ENCODE data around the gene SPHK2.
"Not testable (repeated sequence)": the region's sequence is repeated elsewhere in the genome, so short reads cannot be mapped to it uniquely, and the experiment has no call there.

The SPHK2 gene

DNA sequence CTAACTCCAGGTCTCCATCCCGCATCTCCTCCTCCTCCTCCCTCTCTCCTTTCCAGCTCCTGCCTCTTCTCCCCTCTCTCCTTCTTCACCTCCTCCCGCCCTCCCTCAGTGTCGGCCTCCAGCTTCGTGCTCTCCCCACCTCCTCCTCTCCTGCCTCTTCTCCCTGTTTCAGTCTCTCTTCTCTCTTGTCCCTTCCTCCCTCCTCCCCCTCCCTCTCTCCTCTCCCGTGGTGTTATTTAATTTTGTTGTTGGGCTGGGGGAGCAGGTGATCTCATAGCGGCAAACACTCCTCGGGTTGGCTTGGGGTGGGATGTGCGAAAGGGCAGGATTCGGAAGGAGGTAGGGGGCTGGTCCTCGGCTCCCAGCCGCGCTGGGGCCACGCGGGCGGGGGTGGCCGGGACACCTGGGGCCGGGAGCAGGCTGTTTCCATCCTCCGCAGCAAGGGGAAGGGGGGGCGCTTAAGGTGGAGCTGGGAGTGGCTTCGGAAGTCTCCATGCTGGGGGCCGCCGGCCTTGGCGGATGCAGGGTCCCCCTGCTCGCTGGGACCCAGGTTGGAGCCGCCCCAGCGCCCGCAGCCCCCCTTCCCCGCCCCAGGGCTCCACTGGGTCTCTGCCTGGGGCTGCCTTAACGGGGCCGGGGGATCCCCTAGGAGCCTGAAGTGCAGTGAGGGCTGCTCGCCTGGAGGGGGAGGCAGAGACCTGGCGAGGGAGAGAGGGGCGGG is 26.9 kb downstream of the SPHK2 start, which contains the start of gene CA11:
TSS of gene CA11 (minus strand) at position 187 of the 721 bp plus-strand sequence. CDS start 555 bp downstream, outside the sequence.
- DNase-seq: peak; percentile 84 to 89 (median 88)
- peak within 1 kb of the TSS; percentile 85 for H3K27ac ChIP-seq (ENCODE audit: insufficient read depth, low read length, poor library complexity, severe bottlenecking)
- peak within 1 kb of the TSS; percentile 59 for H3K4me3 ChIP-seq (ENCODE audit: insufficient read depth, low read depth, low read length, poor library complexity, severe bottlenecking)
- H3K27me3 ChIP-seq (replicated peaks; ENCODE audit: control insufficient read depth, insufficient read depth, low read length, poor library complexity, severe bottlenecking): no peaks in the 10 kb centered on the region
- peaks cover 26% of the 10 kb centered on the region for H3K4me1 ChIP-seq (ENCODE audit: control insufficient read depth, insufficient read depth, low read length, poor library complexity, severe bottlenecking)
- no peaks in the 10 kb centered on the region for H3K9me3 ChIP-seq (ENCODE audit: control insufficient read depth, low read length)
- H3K36me3 ChIP-seq (ENCODE audit: control insufficient read depth, insufficient read depth, low read length): no peaks in the 10 kb centered on the region

- Histone ChIP-seq H3K27me3 (replicated peaks; ENCODE audit: control insufficient read depth, insufficient read depth, low read length, poor library complexity, severe bottlenecking) (no peaks in the 10 kb centered on the region), H3K4me1 (ENCODE audit: control insufficient read depth, insufficient read depth, low read length, poor library complexity, severe bottlenecking) (peaks cover 26% of the 10 kb centered on the region), H3K36me3 (ENCODE audit: control insufficient read depth, insufficient read depth, low read length) (no peaks in the 10 kb centered on the region), H3K9me3 (ENCODE audit: control insufficient read depth, low read length) (no peaks in the 10 kb centered on the region), H3K4me3 (ENCODE audit: insufficient read depth, low read depth, low read length, poor library complexity, severe bottlenecking) (peak overlapping the region; percentile 59), H3K27ac (ENCODE audit: insufficient read depth, low read length, poor library complexity, severe bottlenecking) (peak overlapping the region; percentile 85)
- no peak for DNase-seq
Observed at GRCh38 chr19:48646722-48647216, 27.5 kb downstream of the SPHK2 start.

GRCh38 chr19:48648134-48648533 is 28.8 kb downstream of the SPHK2 start:
- Histone ChIP-seq H3K36me3 (ENCODE audit: control insufficient read depth, insufficient read depth, low read length) (no peaks in the 10 kb centered on the region), H3K27ac (ENCODE audit: insufficient read depth, low read length, poor library complexity, severe bottlenecking) (no peak overlapping the region), H3K4me3 (ENCODE audit: insufficient read depth, low read depth, low read length, poor library complexity, severe bottlenecking) (no peak overlapping the region), H3K27me3 (replicated peaks; ENCODE audit: control insufficient read depth, insufficient read depth, low read length, poor library complexity, severe bottlenecking) (no peaks in the 10 kb centered on the region), H3K9me3 (ENCODE audit: control insufficient read depth, low read length) (no peaks in the 10 kb centered on the region), H3K4me1 (ENCODE audit: control insufficient read depth, insufficient read depth, low read length, poor library complexity, severe bottlenecking) (peaks cover 26% of the 10 kb centered on the region)
- DNase-seq: no peak

DNA sequence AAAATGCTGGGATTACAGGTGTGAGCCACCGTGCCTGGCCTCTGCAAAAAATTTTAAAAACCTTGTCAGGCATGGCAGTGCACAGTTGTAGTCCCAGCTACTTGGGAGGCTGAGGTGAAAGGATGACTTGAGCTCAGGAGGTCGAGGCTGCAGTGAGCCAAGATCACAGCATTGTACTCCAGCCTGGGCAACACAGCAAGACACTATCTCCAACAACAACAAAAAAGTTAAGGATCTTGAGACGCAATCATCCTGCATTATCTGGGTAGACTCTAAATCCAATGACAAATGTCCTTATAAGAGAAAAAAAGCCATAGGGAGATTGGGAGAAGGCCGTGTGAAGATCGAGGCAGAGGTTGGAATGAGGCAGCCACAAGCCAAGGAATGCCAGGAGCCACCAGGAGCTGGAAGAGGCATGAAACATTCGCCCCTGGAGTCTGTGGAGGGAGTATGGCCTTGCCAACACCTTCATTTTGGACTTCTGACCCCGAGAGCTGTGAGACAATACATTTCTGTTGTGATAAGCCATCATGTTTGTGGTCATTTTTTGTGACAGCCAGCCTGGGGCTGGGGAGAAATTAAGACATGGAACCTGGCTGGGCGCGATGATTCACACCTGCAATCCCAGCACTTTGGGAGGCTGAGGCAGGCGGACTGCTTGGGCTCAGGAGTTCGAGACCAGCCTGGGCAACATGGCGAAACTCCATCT is 31.8 kb downstream of the SPHK2 start:
- Histone ChIP-seq H3K4me1 (ENCODE audit: control insufficient read depth, insufficient read depth, low read length, poor library complexity, severe bottlenecking) (peaks cover 9% of the 10 kb centered on the region), H3K27ac (ENCODE audit: insufficient read depth, low read length, poor library complexity, severe bottlenecking) (no peak overlapping the region), H3K36me3 (ENCODE audit: control insufficient read depth, insufficient read depth, low read length) (no peaks in the 10 kb centered on the region), H3K4me3 (ENCODE audit: insufficient read depth, low read depth, low read length, poor library complexity, severe bottlenecking) (no peak overlapping the region), H3K27me3 (replicated peaks; ENCODE audit: control insufficient read depth, insufficient read depth, low read length, poor library complexity, severe bottlenecking) (no peaks in the 10 kb centered on the region), H3K9me3 (ENCODE audit: control insufficient read depth, low read length) (no peaks in the 10 kb centered on the region)
- no peak for DNase-seq

DNA sequence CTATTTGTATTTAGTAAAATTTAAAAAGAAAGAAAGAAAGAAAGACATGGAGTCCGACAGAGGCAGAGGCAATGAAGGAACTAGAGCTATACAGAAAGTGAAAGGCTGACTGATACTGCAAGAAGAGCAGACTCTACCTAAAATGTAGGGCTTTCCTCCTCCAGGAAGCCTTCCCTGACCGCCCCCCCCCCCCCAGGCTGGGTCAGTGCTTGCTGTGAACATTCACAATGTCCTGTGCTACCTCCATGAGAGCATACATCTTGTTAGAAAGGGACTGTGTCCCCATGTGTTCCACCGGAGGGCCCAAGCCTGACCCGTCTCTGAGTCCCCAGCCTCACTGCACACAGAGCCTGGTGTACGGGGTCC is 32.4 kb downstream of the SPHK2 start:
- peaks cover 6% of the 10 kb centered on the region for H3K4me1 ChIP-seq (ENCODE audit: control insufficient read depth, insufficient read depth, low read length, poor library complexity, severe bottlenecking)
- no peak for DNase-seq

DNA sequence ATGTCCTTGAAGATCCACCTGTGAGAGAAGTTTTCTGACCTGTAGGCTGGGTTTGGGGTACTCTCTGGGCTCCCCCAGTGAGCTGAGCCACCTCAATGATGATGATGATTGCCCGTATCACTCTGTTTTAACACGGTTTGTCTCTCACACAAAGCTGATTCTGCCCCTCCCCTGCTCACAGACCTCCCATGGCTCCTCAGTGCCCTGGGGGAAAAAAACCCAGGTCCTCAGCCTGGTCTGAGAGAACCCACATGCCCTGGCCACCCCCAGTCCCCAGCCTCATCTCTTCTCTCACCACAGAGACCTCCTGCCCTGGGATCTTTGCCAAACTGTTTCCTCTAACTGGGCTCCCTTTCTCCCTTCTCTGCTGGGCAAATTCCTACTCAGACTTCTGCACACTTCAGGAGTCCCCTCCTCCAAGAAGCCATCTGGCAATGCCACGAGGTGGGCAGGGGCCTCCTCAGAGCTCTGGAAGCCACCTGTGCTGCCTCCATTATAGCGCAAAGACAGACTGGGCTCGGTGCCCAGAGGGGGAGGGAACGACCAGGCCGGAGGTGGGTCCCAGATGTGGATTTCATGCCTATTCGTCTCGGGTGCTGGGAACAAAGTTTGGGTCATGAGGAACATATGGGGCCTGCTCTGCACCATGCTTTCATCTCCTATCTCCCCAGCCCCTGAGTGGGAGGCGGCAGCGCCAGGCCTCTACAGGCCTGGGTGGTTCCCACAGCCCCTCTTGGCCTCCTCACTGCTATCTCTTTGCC is 35.2 kb downstream of the SPHK2 start:
- Histone ChIP-seq H3K9me3 (ENCODE audit: control insufficient read depth, low read length) (no peaks in the 10 kb centered on the region), H3K27me3 (replicated peaks; ENCODE audit: control insufficient read depth, insufficient read depth, low read length, poor library complexity, severe bottlenecking) (no peaks in the 10 kb centered on the region), H3K4me1 (ENCODE audit: control insufficient read depth, insufficient read depth, low read length, poor library complexity, severe bottlenecking) (no peaks in the 10 kb centered on the region), H3K4me3 (ENCODE audit: insufficient read depth, low read depth, low read length, poor library complexity, severe bottlenecking) (no peak overlapping the region), H3K27ac (ENCODE audit: insufficient read depth, low read length, poor library complexity, severe bottlenecking) (no peak overlapping the region), H3K36me3 (ENCODE audit: control insufficient read depth, insufficient read depth, low read length) (no peaks in the 10 kb centered on the region)
- DNase-seq: no peak

More for the DNA sequence above, 32.4 kb downstream of the SPHK2 start:
- Histone ChIP-seq H3K27ac (ENCODE audit: insufficient read depth, low read length, poor library complexity, severe bottlenecking) (no peak overlapping the region), H3K4me3 (ENCODE audit: insufficient read depth, low read depth, low read length, poor library complexity, severe bottlenecking) (no peak overlapping the region), H3K27me3 (replicated peaks; ENCODE audit: control insufficient read depth, insufficient read depth, low read length, poor library complexity, severe bottlenecking) (no peaks in the 10 kb centered on the region), H3K36me3 (ENCODE audit: control insufficient read depth, insufficient read depth, low read length) (no peaks in the 10 kb centered on the region), H3K9me3 (ENCODE audit: control insufficient read depth, low read length) (no peaks in the 10 kb centered on the region)

GRCh38 chr19:48656840-48657474 is 37.7 kb downstream of the SPHK2 start:
- DNase-seq: no peak
- no peak overlapping the region for H3K27ac ChIP-seq (ENCODE audit: insufficient read depth, low read length, poor library complexity, severe bottlenecking)
- H3K36me3 ChIP-seq (ENCODE audit: control insufficient read depth, insufficient read depth, low read length): no peaks in the 10 kb centered on the region
- no peak overlapping the region for H3K4me3 ChIP-seq (ENCODE audit: insufficient read depth, low read depth, low read length, poor library complexity, severe bottlenecking)
- H3K4me1 ChIP-seq (ENCODE audit: control insufficient read depth, insufficient read depth, low read length, poor library complexity, severe bottlenecking): peaks cover 4% of the 10 kb centered on the region
- H3K27me3 ChIP-seq (replicated peaks; ENCODE audit: control insufficient read depth, insufficient read depth, low read length, poor library complexity, severe bottlenecking): no peaks in the 10 kb centered on the region
- no peaks in the 10 kb centered on the region for H3K9me3 ChIP-seq (ENCODE audit: control insufficient read depth, low read length)

- H3K27ac ChIP-seq (ENCODE audit: insufficient read depth, low read length, poor library complexity, severe bottlenecking); H3K36me3 ChIP-seq (ENCODE audit: control insufficient read depth, insufficient read depth, low read length); H3K27me3 ChIP-seq (replicated peaks; ENCODE audit: control insufficient read depth, insufficient read depth, low read length, poor library complexity, severe bottlenecking); DNase-seq; H3K4me1 ChIP-seq (ENCODE audit: control insufficient read depth, insufficient read depth, low read length, poor library complexity, severe bottlenecking); H3K9me3 ChIP-seq (ENCODE audit: control insufficient read depth, low read length); H3K4me3 ChIP-seq (ENCODE audit: insufficient read depth, low read depth, low read length, poor library complexity, severe bottlenecking): not testable (repeated sequence)
Observed at GRCh38 chr19:48657828-48658227, 38.5 kb downstream of the SPHK2 start.

GRCh38 chr19:48658483-48658882 is 39.2 kb downstream of the SPHK2 start:
- Histone ChIP-seq H3K27ac (ENCODE audit: insufficient read depth, low read length, poor library complexity, severe bottlenecking) (no peak overlapping the region), H3K9me3 (ENCODE audit: control insufficient read depth, low read length) (no peaks in the 10 kb centered on the region), H3K4me1 (ENCODE audit: control insufficient read depth, insufficient read depth, low read length, poor library complexity, severe bottlenecking) (peaks cover 4% of the 10 kb centered on the region), H3K27me3 (replicated peaks; ENCODE audit: control insufficient read depth, insufficient read depth, low read length, poor library complexity, severe bottlenecking) (no peaks in the 10 kb centered on the region), H3K36me3 (ENCODE audit: control insufficient read depth, insufficient read depth, low read length) (no peaks in the 10 kb centered on the region), H3K4me3 (ENCODE audit: insufficient read depth, low read depth, low read length, poor library complexity, severe bottlenecking) (no peak overlapping the region)
- DNase-seq: no peak
